Measurements from ENCODE around the gene BTNL2.

BTNL2 gene

DNA sequence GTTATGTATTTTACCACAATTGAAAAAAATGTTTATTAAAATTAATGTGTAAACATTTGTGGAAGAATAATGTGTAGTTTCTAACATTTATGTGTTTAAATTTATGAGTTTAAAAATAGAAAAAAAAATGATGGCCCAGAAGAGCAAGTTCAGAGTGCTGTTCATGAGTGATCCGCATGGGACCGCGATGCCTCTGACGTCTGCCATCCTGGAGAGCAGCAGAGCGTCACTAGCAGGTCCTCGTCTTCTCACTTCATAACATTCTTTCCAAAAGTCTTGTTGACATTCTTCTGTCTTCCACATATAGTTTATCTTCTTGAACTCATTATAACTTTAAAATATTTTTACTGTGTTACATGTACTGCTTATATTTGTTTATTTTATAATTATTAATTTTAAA is 15.5 kb downstream of the BTNL2 start:
- Histone ChIP-seq H3K36me3 (no peaks in the 10 kb centered on the region), H3K4me3 (ENCODE audit: low read depth, low read length) (no peak overlapping the region), H3K27me3 (ENCODE audit: insufficient read depth, low read depth, severe bottlenecking) (peaks cover 65% of the 10 kb centered on the region), H3K9me3 (ENCODE audit: severe bottlenecking) (no peaks in the 10 kb centered on the region), H3K27ac (no peak overlapping the region)
- no peak for DNase-seq
- TF ChIP-seq, protein P1, sequence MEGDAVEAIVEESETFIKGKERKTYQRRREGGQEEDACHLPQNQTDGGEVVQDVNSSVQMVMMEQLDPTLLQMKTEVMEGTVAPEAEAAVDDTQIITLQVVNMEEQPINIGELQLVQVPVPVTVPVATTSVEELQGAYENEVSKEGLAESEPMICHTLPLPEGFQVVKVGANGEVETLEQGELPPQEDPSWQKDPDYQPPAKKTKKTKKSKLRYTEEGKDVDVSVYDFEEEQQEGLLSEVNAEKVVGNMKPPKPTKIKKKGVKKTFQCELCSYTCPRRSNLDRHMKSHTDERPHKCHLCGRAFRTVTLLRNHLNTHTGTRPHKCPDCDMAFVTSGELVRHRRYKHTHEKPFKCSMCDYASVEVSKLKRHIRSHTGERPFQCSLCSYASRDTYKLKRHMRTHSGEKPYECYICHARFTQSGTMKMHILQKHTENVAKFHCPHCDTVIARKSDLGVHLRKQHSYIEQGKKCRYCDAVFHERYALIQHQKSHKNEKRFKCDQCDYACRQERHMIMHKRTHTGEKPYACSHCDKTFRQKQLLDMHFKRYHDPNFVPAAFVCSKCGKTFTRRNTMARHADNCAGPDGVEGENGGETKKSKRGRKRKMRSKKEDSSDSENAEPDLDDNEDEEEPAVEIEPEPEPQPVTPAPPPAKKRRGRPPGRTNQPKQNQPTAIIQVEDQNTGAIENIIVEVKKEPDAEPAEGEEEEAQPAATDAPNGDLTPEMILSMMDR (IDR thresholded peaks at IDR 0.05; ENCODE audit: low read depth, low read length): no peak

DNA sequence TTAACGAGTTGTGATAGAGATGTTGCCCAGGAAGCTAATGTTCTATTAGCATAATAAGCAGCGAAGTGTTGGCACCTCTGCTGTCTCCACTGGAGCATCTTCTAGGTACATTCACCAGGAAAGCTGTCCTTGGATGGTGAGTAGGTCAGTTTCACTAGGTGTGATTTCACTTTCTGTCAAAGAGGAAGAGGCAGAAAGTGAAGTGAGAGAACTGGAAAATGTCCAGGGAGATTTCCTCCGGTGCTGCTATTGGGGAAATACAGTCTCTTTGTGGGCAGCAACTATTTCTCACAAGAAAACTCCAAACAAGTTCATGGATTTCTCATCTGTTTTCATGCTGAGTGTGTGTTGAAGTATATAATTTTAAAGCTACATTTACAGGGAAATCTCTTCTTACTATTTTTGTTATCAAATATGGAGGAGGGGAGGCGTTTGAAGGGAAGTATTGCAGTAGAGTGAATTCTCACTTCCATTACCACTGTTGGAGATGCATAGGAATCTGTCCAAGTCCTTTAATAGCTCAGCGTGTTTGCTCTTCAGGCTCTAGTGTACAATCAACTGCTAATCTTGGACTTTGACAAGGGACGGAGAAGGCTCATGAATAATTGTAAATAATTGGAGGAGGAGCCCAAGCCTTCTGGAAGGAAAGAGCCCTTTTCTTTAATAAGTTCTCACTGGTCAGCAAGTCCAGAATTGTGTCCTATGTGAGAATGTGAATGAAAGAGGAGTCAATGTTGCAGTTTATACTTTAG is 19.2 kb downstream of the BTNL2 start:
- Histone ChIP-seq H3K4me3 (ENCODE audit: low read depth, low read length) (no peak overlapping the region), H3K27me3 (ENCODE audit: insufficient read depth, low read depth, severe bottlenecking) (peaks cover 49% of the 10 kb centered on the region), H3K36me3 (no peaks in the 10 kb centered on the region), H3K9me3 (ENCODE audit: severe bottlenecking) (no peaks in the 10 kb centered on the region), H3K27ac (no peak overlapping the region)
- no peak for DNase-seq
- TF ChIP-seq, protein P1 (IDR thresholded peaks at IDR 0.05; ENCODE audit: low read depth, low read length): no peak

DNA sequence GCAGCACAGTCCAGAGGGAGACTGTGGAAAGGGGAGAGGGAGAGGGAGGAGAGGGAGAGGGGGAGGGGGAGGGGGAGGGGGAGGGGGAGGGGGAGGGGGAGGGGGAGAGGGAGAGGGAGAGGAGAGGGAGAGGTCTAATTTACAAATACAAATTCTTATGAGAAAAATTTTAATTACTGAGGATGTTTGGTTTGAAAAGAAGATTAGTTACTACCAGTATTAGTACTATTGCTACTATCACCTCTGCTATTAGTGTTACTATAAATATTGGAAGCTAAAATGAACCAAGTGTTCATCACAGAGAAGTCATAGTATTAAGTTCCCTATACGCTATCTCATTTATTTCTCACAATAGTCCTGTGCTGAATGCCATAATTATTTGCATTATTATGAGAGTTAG is 20.9 kb downstream of the BTNL2 start:
- Histone ChIP-seq H3K4me3 (ENCODE audit: low read depth, low read length) (no peak overlapping the region), H3K27me3 (ENCODE audit: insufficient read depth, low read depth, severe bottlenecking) (peaks cover 48% of the 10 kb centered on the region), H3K27ac (no peak overlapping the region), H3K9me3 (ENCODE audit: severe bottlenecking) (no peaks in the 10 kb centered on the region), H3K36me3 (no peaks in the 10 kb centered on the region)
- TF ChIP-seq, protein P1 (IDR thresholded peaks at IDR 0.05; ENCODE audit: low read depth, low read length): no peak
- no peak for DNase-seq

DNA sequence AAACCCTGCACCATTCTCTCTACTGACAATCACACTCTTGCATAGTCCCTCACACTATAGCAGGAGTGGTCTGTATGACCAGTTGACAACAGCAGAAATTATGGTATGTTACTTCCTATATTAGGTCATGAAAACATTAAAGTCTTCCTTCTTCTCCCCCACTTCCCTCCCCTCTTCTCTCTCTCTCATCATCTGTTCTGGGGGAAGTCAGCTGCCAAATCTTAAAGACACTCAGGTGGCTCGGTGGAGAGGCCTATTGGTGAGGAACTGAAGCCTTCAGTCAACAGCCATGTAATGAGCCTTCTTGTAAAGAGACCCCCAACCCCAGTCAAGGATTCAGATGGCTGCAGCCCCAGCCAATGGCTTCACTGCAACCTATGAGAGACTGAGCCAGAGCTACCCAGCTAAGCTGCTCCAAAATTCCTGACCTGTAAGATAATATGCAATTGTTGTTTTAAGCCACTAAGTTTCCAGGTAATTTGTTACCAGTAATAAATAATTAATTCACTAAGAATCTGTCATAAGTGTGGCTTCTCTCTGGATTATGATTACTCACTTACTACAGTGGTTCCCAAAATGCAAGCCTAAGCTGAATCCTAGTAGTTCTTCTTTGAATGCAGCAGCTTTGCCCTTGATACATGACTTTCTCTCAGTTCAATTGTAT is 24.1 kb downstream of the BTNL2 start:
- H3K4me3 ChIP-seq (ENCODE audit: low read depth, low read length): no peak overlapping the region
- H3K27ac ChIP-seq: no peak overlapping the region
- no peaks in the 10 kb centered on the region for H3K9me3 ChIP-seq (ENCODE audit: severe bottlenecking)
- no peaks in the 10 kb centered on the region for H3K36me3 ChIP-seq
- peaks cover 26% of the 10 kb centered on the region for H3K27me3 ChIP-seq (ENCODE audit: insufficient read depth, low read depth, severe bottlenecking)
- TF ChIP-seq, protein P1 (IDR thresholded peaks at IDR 0.05; ENCODE audit: low read depth, low read length): no peak
- DNase-seq: no peak

DNA sequence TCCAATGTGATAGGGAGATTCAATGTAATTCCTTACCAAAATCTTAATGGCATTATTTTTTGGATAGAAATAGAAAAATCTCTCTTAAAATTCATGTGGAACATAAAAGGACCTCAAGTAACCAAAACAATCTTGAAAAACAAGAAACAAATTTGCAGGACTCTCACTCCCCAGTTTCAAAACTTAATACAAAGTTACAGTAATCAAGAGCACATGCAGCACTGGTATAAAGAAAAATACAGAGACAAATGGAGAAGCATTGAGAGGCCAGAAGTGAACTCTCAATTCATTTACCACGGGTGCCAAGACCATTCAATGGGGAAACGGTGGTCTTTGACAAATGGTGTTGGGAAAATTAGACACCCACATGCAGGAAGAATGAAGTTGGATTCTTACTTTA is 27.4 kb downstream of the BTNL2 start:
- no peak overlapping the region for H3K27ac ChIP-seq
- TF ChIP-seq, protein P1 (IDR thresholded peaks at IDR 0.05; ENCODE audit: low read depth, low read length): no peak
- H3K36me3 ChIP-seq: no peaks in the 10 kb centered on the region

More for the DNA sequence above, 27.4 kb downstream of the BTNL2 start:
- Histone ChIP-seq H3K27me3 (ENCODE audit: insufficient read depth, low read depth, severe bottlenecking) (peaks cover 37% of the 10 kb centered on the region), H3K4me3 (ENCODE audit: low read depth, low read length) (no peak overlapping the region), H3K9me3 (ENCODE audit: severe bottlenecking) (peaks cover 4% of the 10 kb centered on the region)
- no peak for DNase-seq

Data from WERI-Rb-1 (cell line).